Suprapubic skin (tissue), 4 donors: ENCODE results near the gene CACNA1S. TPM values are rescaled to one million over a fixed set of nuclear protein-coding genes. Genes with fewer than 3 reads are reported as not detected.

Experiments used
- DNase-seq, 2 donors: peaks; one replicate each; pipeline ENCODE4 v3.0.0-alpha.2; 2019; ENCODE audit warnings: low spot score in 2 of 2
- H3K27ac ChIP-seq: fragments of 200-600 bp; sonication (generic); one replicate; pipeline ENCODE4 v1.5.1; 2019
- H3K27me3 ChIP-seq: fragments of 200-600 bp; sonication (generic); one replicate; pipeline ENCODE4 v1.5.1; 2019
- H3K36me3 ChIP-seq: fragments of 200-600 bp; sonication (generic); one replicate; pipeline ENCODE4 v1.5.1; 2019
- H3K4me1 ChIP-seq: fragments of 200-600 bp; sonication (generic); one replicate; pipeline ENCODE4 v1.5.1; 2019
- H3K4me3 ChIP-seq: fragments of 200-600 bp; sonication (generic); one replicate; pipeline ENCODE4 v1.5.1; 2019; ENCODE audit warnings: mild to moderate bottlenecking
- H3K9me3 ChIP-seq: fragments of 200-600 bp; sonication (generic); one replicate; pipeline ENCODE4 v1.5.1; 2019
- CTCF ChIP-seq, 2 donors: fragments of 200-600 bp in 1 of 2; fragments of 450-650 bp in 1 of 2; sonication (generic) in 1 of 2; IDR thresholded peaks; one replicate each; pipeline ENCODE4 v1.5.1; 2016 to 2019; ENCODE audit warnings: antibody characterized with exemption in 2 of 2, mild to moderate bottlenecking in 1 of 2, moderate library complexity in 1 of 2
- EP300 ChIP-seq: sonication (generic); formaldehyde crosslinking; IDR thresholded peaks from one replicate; pipeline ENCODE4 v1.6.1; 2017; ENCODE audit warnings: antibody characterized with exemption
- POLR2A ChIP-seq, 2 donors: fragments of 450-650 bp; IDR thresholded peaks; one replicate each; pipeline ENCODE4 v1.6.1; 2017; ENCODE audit warnings: antibody characterized with exemption in 2 of 2, mild to moderate bottlenecking in 2 of 2, moderate library complexity in 2 of 2
- POLR2AphosphoS5 ChIP-seq, 3 donors: sonication (generic); formaldehyde crosslinking; IDR thresholded peaks; one replicate each; pipeline ENCODE4 v1.6.1; 2017; ENCODE audit warnings: antibody characterized with exemption in 3 of 3
- WGBS: methylation state at CpG from one replicate; pipeline ENCODE4 v1.1.5; 2018; 5-methylcytosine and 5-hydroxymethylcytosine counted together
- total RNA-seq, 4 donors: library from RNA; depleted of rRNA; stranded (reverse); fragments of >200 nt; gene quantifications; one replicate each; pipeline ENCODE4 v1.1.0, GENCODE V29; 2016

The CACNA1S gene
- total RNA-seq, 4 donors from 2014 or later: not detected

GRCh38 chr1:201114245-201115131 lies 2.3 kb upstream of the CACNA1S start:
- Histone ChIP-seq H3K27me3 (peaks cover 9% of the 10 kb centered on the region), H3K27ac (no peak overlapping the region), H3K9me3 (no peaks in the 10 kb centered on the region), H3K4me3 (peak overlapping the region; percentile 66), H3K36me3 (no peaks in the 10 kb centered on the region), H3K4me1 (peaks cover 14% of the 10 kb centered on the region)
- TF ChIP-seq CTCF (IDR thresholded peaks at IDR 0.05) (peak; percentile 79 to 82), POLR2A (IDR thresholded peaks at IDR 0.05) (no peak), EP300 (no peak)
- WGBS: 3% methylated on average over 13 of the region's 88 CpGs
- peak; percentile 89 to 90 for DNase-seq

GRCh38 chr1:201113451-201114244 lies 1.4 kb upstream of the CACNA1S start:
- Histone ChIP-seq H3K27ac (no peak overlapping the region), H3K4me3 (peak overlapping the region; percentile 66), H3K36me3 (no peaks in the 10 kb centered on the region), H3K4me1 (peaks cover 14% of the 10 kb centered on the region), H3K27me3 (peaks cover 9% of the 10 kb centered on the region), H3K9me3 (no peaks in the 10 kb centered on the region)
- 57% methylated on average over 12 of the region's 17 CpGs for WGBS
- no peak for TF ChIP-seq EP300
- no peak for DNase-seq

- Histone ChIP-seq H3K27me3 (peaks cover 9% of the 10 kb centered on the region), H3K36me3 (no peaks in the 10 kb centered on the region), H3K9me3 (no peaks in the 10 kb centered on the region), H3K27ac (no peak overlapping the region), H3K4me1 (peaks cover 14% of the 10 kb centered on the region), H3K4me3 (no peak overlapping the region)
- TF ChIP-seq POLR2A (IDR thresholded peaks at IDR 0.05) (no peak), POLR2AphosphoS5 (IDR thresholded peaks at IDR 0.05) (no peak), EP300 (no peak), CTCF (IDR thresholded peaks at IDR 0.05) (no peak)
- WGBS: 93% methylated on average over 3 of the region's 3 CpGs
- no peak for DNase-seq
Measured at GRCh38 chr1:201112926-201113325, 700 bp upstream of the CACNA1S start.

- H3K36me3 ChIP-seq: no peaks in the 10 kb centered on the region
- TF ChIP-seq POLR2A (IDR thresholded peaks at IDR 0.05) (no peak), EP300 (no peak), POLR2AphosphoS5 (IDR thresholded peaks at IDR 0.05) (no peak), CTCF (IDR thresholded peaks at IDR 0.05) (no peak)
- peaks cover 14% of the 10 kb centered on the region for H3K4me1 ChIP-seq
- DNase-seq: no peak
- H3K27ac ChIP-seq: no peak overlapping the region
- 85% methylated on average over 3 of the region's 3 CpGs for WGBS
- H3K9me3 ChIP-seq: no peaks in the 10 kb centered on the region
- no peak overlapping the region for H3K4me3 ChIP-seq
- peaks cover 9% of the 10 kb centered on the region for H3K27me3 ChIP-seq
Measured at GRCh38 chr1:201111672-201112071, 554 bp downstream of the CACNA1S start.

GRCh38 chr1:201111156-201111555 lies 1.1 kb downstream of the CACNA1S start:
- Histone ChIP-seq H3K4me1 (peaks cover 14% of the 10 kb centered on the region), H3K27ac (no peak overlapping the region), H3K27me3 (peaks cover 9% of the 10 kb centered on the region), H3K4me3 (no peak overlapping the region), H3K36me3 (no peaks in the 10 kb centered on the region), H3K9me3 (no peaks in the 10 kb centered on the region)
- no peak for TF ChIP-seq CTCF (IDR thresholded peaks at IDR 0.05)
- 80% methylated on average over 7 of the region's 7 CpGs for WGBS
- no peak for DNase-seq
